K562 (cell line): ENCODE measurements around the gene NPB. TPM values are rescaled to one million over a fixed set of nuclear protein-coding genes. Genes with fewer than 3 reads are reported as not detected.
A peak's percentile ranks its signal among the peaks of the same experiment; 100 is the strongest.

Experiments used
- ATAC-seq: fragments of 200-7000 bp; cut with Tn5 transposase; 3 replicates; pipeline ENCODE4 v1.9.1; 2020; ENCODE audit warnings: moderate library complexity
- BruUV-seq: library from RNA; stranded (reverse); fragments of 400-500 nt; replicated peaks from 2 replicates; lab custom pipeline; 2021; lab: Mats Ljungman, UMichigan
- CTCF ChIA-PET: fragments of 300-600 bp; formaldehyde crosslinking; extraction: SDS; loops from one replicate; lab custom pipeline; 2021; ENCODE audit warnings: low intra/inter-chr PET ratio; lab: Yijun Ruan, JAX
- POLR2A ChIA-PET: fragments of 300-600, 350-650 bp; sonication (Branson Sonifier 250); formaldehyde crosslinking; extraction: SDS; loops from one replicate; lab custom pipeline; 2021; ENCODE audit warnings: antibody characterized with exemption, inconsistent platforms; lab: Yijun Ruan, JAX
- DNase-seq, 4 experiments: peaks; one replicate each; pipeline versions ENCODE4 v3.0.0 to v3.0.0-alpha.2; 2011 to 2018; ENCODE audit warnings: low spot score in 3 of 4, mixed read lengths in 3 of 4; ENCODE audit errors: extremely low read depth in 1 of 4
- FAIRE-seq: peaks from 2 replicates; lab custom pipeline; 2011; peaks lifted over from hg19 to GRCh38; lab: Jason Lieb, UNC
- H2AFZ ChIP-seq: 2 replicates; pipeline ENCODE4 v1.6.0; 2011; ENCODE audit warnings: low read depth, low read length, control low read depth, inconsistent platforms
- H3K27ac ChIP-seq: fragments of 200-600 bp; 3 replicates; pipeline ENCODE4 v1.8.0; 2011; ENCODE audit warnings: low read depth, mild to moderate bottlenecking, control low read depth, inconsistent platforms, low read length, moderate library complexity, mixed read lengths; ENCODE audit errors: extremely low read depth
- H3K27me3 ChIP-seq, 2 experiments: fragments of 300-600 bp in 1 of 2; 2 replicates in 1 of 2; 3 replicates in 1 of 2; pipeline versions ENCODE4 v1.6.0 to v1.8.0; 2011; ENCODE audit warnings: inconsistent platforms in 2 of 2, low read length in 2 of 2, mild to moderate bottlenecking in 1 of 2, mixed read lengths in 1 of 2, moderate library complexity in 1 of 2; ENCODE audit not compliant: control insufficient read depth in 2 of 2, insufficient read depth in 2 of 2
- H3K36me3 ChIP-seq: fragments of 300-600 bp; 3 replicates; pipeline ENCODE4 v1.8.0; 2011; ENCODE audit warnings: mild to moderate bottlenecking, low read length, inconsistent platforms; ENCODE audit not compliant: control insufficient read depth, insufficient read depth
- H3K4me1 ChIP-seq, 2 experiments: fragments of 200-600 bp in 1 of 2; replicated peaks in 1 of 2; 2 replicates in 1 of 2; 3 replicates in 1 of 2; pipeline versions ENCODE4 v1.5.1 to v1.8.0; 2011; ENCODE audit warnings: inconsistent platforms in 2 of 2, low read length in 2 of 2, mild to moderate bottlenecking in 1 of 2, mixed read lengths in 1 of 2, moderate library complexity in 1 of 2; ENCODE audit not compliant: control insufficient read depth in 2 of 2, insufficient read depth in 2 of 2
- H3K4me2 ChIP-seq: 2 replicates; pipeline ENCODE4 v1.6.1; 2011; ENCODE audit warnings: low read length, control low read depth, inconsistent platforms, mixed read lengths; ENCODE audit not compliant: insufficient read depth
- H3K4me3 ChIP-seq: fragments of 200-600 bp; sonication (generic), shearing (Covaris generic); 2 replicates; pipeline ENCODE4 v1.5.1; 2016; ENCODE audit warnings: control low read depth, inconsistent platforms
- H3K79me2 ChIP-seq: fragments of 200-600 bp; 3 replicates; pipeline ENCODE4 v1.8.0; 2011; ENCODE audit warnings: low read length, inconsistent platforms; ENCODE audit not compliant: control insufficient read depth, insufficient read depth
- H3K9ac ChIP-seq, 2 experiments: 2 replicates each; pipeline versions ENCODE4 v1.6.0 to v1.6.1; 2011; ENCODE audit warnings: low read depth in 2 of 2, low read length in 2 of 2, control low read depth in 1 of 2, inconsistent platforms in 1 of 2, mild to moderate bottlenecking in 1 of 2, mixed read lengths in 1 of 2; ENCODE audit not compliant: insufficient read depth in 1 of 2
- H3K9me1 ChIP-seq: one replicate; pipeline ENCODE4 v1.6.0; 2011; ENCODE audit warnings: inconsistent platforms, mild to moderate bottlenecking, low read length, moderate library complexity; ENCODE audit not compliant: control insufficient read depth, insufficient read depth
- H3K9me3 ChIP-seq: replicated peaks from 2 replicates; pipeline ENCODE4 v1.5.1; 2011; ENCODE audit warnings: low read depth, low read length, inconsistent platforms; ENCODE audit not compliant: control insufficient read depth, insufficient read depth
- H4K20me1 ChIP-seq: replicated peaks from 2 replicates; pipeline ENCODE4 v1.6.1; 2011; ENCODE audit warnings: low read length, inconsistent platforms, mixed read lengths; ENCODE audit not compliant: control insufficient read depth, insufficient read depth
- ELF1 ChIP-seq: fragments of 200-800 bp; sonication (Bioruptor generic); IDR thresholded peaks from 2 replicates; pipeline ENCODE4 v1.6.1; 2016; ENCODE audit warnings: missing genetic modification characterization, missing compliant biosample characterization
- MCM3 ChIP-seq: fragments of 450-650 bp; IDR thresholded peaks from 2 replicates; pipeline ENCODE4 v1.6.1; 2016
- MYNN ChIP-seq, 2 experiments: sonication (generic); formaldehyde crosslinking in 1 of 2; IDR thresholded peaks; 2 replicates each; pipeline versions ENCODE4 v1.5.0 to v1.6.1; 2016 to 2020; ENCODE audit warnings: antibody characterized with exemption in 1 of 2, missing genetic modification reagents in 1 of 2
- PCBP2 ChIP-seq: fragments of 200-400 bp; formaldehyde crosslinking; IDR thresholded peaks from 2 replicates; pipeline ENCODE4 v1.6.1; 2018; ENCODE audit warnings: low read length, low read depth, mild to moderate bottlenecking, moderate library complexity; ENCODE audit not compliant: poor library complexity, severe bottlenecking
- PHTF2 ChIP-seq: fragments of 250-450 bp; sonication (Bioruptor Pico); IDR thresholded peaks from 2 replicates; pipeline ENCODE4 v1.5.0; 2021; ENCODE audit warnings: mild to moderate bottlenecking
- PPARD ChIP-seq: fragments of 250-450 bp; sonication (Bioruptor Pico); IDR thresholded peaks from 2 replicates; pipeline ENCODE4 v1.8.0; 2022; ENCODE audit warnings: inconsistent platforms, mild to moderate bottlenecking, moderate library complexity
- RFX5 ChIP-seq: IDR thresholded peaks from 2 replicates; pipeline ENCODE4 v1.6.1; 2011; ENCODE audit warnings: low read depth, mild to moderate bottlenecking, improper control_type of control experiment, low read length
- SMAD4 ChIP-seq: fragments of 250-450 bp; sonication (Bioruptor Pico); conservative IDR thresholded peaks from 2 replicates; pipeline ENCODE4 v1.8.0; 2021; ENCODE audit warnings: inconsistent platforms, mild to moderate bottlenecking, moderate library complexity
- TCF7L2 ChIP-seq: fragments of 150-350 bp; IDR thresholded peaks from 2 replicates; pipeline ENCODE4 v1.6.1; 2016; ENCODE audit warnings: low read depth, mild to moderate bottlenecking, low read length, moderate library complexity
- ZNF696 ChIP-seq: fragments of 250-450 bp; sonication (Bioruptor Pico); conservative IDR thresholded peaks from 2 replicates; pipeline ENCODE4 v1.4.0; 2020; ENCODE audit warnings: mild to moderate bottlenecking, moderate library complexity
- WGBS: fragments of 100-300 bp; shearing (Covaris generic); methylation state at CpG from one replicate; pipeline ENCODE4 v1.1.6; 2016; ENCODE audit warnings: low coverage, mixed read lengths; ENCODE audit not compliant: insufficient coverage; ENCODE audit errors: missing lambda C conversion rate; 5-methylcytosine and 5-hydroxymethylcytosine counted together
- in situ Hi-C: fragments of 300-500 bp; cut with MboI; formaldehyde crosslinking; loops from 4 replicates; pipeline ENCODE4 v1.15.0; 2018; ENCODE audit warnings: inconsistent platforms, mixed read lengths
- intact Hi-C: fragments of 100-400 bp; cut with micrococcal nuclease; formaldehyde crosslinking; loops from 2 replicates; pipeline ENCODE4 v1.14.2; 2022
- polyA plus RNA-seq, 8 experiments: library from polyadenylated mRNA; depleted of rRNA in 4 of 8; stranded (reverse) in 5 of 8; unstranded in 3 of 8; fragments of >200 nt; fragmentation: Nextera tagmentation in 2 of 8; fragmentation: Illumina TruSeq in 1 of 8; extraction: Ambion mirVana in 2 of 8; extraction: Trizol in 1 of 8; gene quantifications; 2 replicates each; pipeline versions ENCODE4 v1.2.1 to v1.2.3, GENCODE V29; 2011 to 2014; ENCODE audit warnings: inconsistent platforms in 1 of 8, missing spikeins in 1 of 8
- total RNA-seq, 7 experiments: library from RNA; depleted of rRNA in 6 of 7; stranded (reverse); fragments of >200 nt in 6 of 7; fragmentation: Illumina TruSeq in 2 of 7; extraction: Trizol in 2 of 7; gene quantifications; 2 replicates each; pipeline versions ENCODE4 v1.2.1 to v1.2.3, GENCODE V29; 2011 to 2021; ENCODE audit warnings: low replicate concordance in 1 of 7
- TF ChIP-seq, protein P1 (sequence below): fragments of 250-450 bp; sonication (Bioruptor Pico); IDR thresholded peaks from 2 replicates; pipeline ENCODE4 v1.5.0; 2022; ENCODE audit warnings: mild to moderate bottlenecking
- TF ChIP-seq, protein P2 (sequence below): fragments of 200-800 bp; sonication (Bioruptor generic); IDR thresholded peaks from 2 replicates; pipeline ENCODE4 v1.6.1; 2016; ENCODE audit warnings: missing genetic modification characterization, missing compliant biosample characterization
- TF ChIP-seq, protein P3 (sequence below): fragments of 200-800 bp; sonication (Bioruptor generic); IDR thresholded peaks from 2 replicates; pipeline ENCODE4 v1.6.1; 2017; ENCODE audit warnings: missing genetic modification characterization, missing compliant biosample characterization

NPB gene
- total and polyA plus RNA-seq, 9 of the 15 experiments (the other 6 are each of a cell fraction or from before 2014, with no cell fraction given), result 0.03 to 0.61 (median 0.14) TPM; not detected in 2

DNA sequence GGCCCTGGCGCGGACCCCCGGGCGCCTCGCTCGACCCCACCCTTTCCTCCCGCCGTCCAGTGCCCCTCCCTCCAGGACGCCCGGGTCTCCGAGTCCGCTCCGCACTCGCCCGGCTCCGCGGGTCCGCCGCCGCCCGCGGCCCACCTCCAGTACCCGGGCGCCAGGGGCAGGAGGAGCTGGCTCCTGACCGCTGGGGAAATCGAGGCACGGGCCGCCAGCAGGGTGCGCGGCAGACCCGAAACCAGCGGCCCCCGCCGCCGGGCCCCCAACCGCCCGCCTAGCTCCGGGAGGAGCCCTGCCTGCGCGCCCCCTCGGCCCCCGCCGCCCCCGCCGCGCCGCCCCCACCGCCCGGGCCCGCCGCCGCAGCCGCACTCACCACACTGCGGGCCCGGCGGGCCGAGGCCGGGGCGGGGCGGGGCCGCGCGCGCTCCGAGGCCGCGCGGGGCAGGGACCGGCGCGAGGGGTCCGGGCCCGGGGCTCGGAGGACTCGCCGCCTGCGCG is 25.2 kb downstream of the NPB start:
- intact Hi-C loops (no loop called here), in situ Hi-C loops (no loop called here)
- Histone ChIP-seq H3K4me1 (peaks cover 39 to 95% of the 10 kb centered on the region in 2 experiments), H3K4me2 (peak overlapping the region; percentile 89), H3K79me2 (peaks cover 69% of the 10 kb centered on the region), H3K27ac (peak overlapping the region; percentile 98), H3K4me3 (peak overlapping the region; percentile 81), H4K20me1 (peaks cover 11% of the 10 kb centered on the region), H3K36me3 (peaks cover 8% of the 10 kb centered on the region; the same call in 2 of the 3 replicates), H3K9me3 (no peaks in the 10 kb centered on the region), H3K9ac (peak overlapping the region; percentile 93 to 95), H2AFZ (no peak overlapping the region), H3K9me1 (peaks cover 6% of the 10 kb centered on the region), H3K27me3 (no peaks in the 10 kb centered on the region)
- DNase-seq, result peak in 1 of 4 experiments; percentile 74
- FAIRE-seq, result no peak
- ChIA-PET POLR2A (interaction anchor here (0.7 to 4.8 kb wide), 9 partner anchors 9 to 244 kb away, joined by 3 to 32 read pairs (median 5); partner anchors contain the start of genes ARL16, HGS and PYCR1), CTCF (interaction anchor here (0.8 kb wide), 1 partner anchor 11 kb away, joined by 3 read pairs; no protein-coding TSS in a partner anchor)
- 0% methylated on average over 4 of the region's 78 CpGs for WGBS
- no peak for ATAC-seq
- BruUV-seq, result no TSS peak
- TF ChIP-seq TCF7L2 (no peak), SMAD4 (CRISPR knock-in tag) (no peak), PCBP2 (peak; percentile 11), PHTF2 (CRISPR knock-in tag) (no peak), RFX5 (no peak), ELF1 (no peak), PPARD (CRISPR knock-in tag) (no peak), MCM3 (no peak), ZNF696 (CRISPR knock-in tag) (no peak), MYNN (IDR thresholded peaks at IDR 0.05) (0 out of 2 replicates have a peak, but pooled peaks have one; percentile 7), MYNN (CRISPR knock-in tag; IDR thresholded peaks at IDR 0.05) (no peak)
- TF ChIP-seq, protein P1, sequence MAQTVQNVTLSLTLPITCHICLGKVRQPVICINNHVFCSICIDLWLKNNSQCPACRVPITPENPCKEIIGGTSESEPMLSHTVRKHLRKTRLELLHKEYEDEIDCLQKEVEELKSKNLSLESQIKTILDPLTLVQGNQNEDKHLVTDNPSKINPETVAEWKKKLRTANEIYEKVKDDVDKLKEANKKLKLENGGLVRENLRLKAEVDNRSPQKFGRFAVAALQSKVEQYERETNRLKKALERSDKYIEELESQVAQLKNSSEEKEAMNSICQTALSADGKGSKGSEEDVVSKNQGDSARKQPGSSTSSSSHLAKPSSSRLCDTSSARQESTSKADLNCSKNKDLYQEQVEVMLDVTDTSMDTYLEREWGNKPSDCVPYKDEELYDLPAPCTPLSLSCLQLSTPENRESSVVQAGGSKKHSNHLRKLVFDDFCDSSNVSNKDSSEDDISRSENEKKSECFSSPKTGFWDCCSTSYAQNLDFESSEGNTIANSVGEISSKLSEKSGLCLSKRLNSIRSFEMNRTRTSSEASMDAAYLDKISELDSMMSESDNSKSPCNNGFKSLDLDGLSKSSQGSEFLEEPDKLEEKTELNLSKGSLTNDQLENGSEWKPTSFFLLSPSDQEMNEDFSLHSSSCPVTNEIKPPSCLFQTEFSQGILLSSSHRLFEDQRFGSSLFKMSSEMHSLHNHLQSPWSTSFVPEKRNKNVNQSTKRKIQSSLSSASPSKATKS, result no peak
- TF ChIP-seq, protein P2, sequence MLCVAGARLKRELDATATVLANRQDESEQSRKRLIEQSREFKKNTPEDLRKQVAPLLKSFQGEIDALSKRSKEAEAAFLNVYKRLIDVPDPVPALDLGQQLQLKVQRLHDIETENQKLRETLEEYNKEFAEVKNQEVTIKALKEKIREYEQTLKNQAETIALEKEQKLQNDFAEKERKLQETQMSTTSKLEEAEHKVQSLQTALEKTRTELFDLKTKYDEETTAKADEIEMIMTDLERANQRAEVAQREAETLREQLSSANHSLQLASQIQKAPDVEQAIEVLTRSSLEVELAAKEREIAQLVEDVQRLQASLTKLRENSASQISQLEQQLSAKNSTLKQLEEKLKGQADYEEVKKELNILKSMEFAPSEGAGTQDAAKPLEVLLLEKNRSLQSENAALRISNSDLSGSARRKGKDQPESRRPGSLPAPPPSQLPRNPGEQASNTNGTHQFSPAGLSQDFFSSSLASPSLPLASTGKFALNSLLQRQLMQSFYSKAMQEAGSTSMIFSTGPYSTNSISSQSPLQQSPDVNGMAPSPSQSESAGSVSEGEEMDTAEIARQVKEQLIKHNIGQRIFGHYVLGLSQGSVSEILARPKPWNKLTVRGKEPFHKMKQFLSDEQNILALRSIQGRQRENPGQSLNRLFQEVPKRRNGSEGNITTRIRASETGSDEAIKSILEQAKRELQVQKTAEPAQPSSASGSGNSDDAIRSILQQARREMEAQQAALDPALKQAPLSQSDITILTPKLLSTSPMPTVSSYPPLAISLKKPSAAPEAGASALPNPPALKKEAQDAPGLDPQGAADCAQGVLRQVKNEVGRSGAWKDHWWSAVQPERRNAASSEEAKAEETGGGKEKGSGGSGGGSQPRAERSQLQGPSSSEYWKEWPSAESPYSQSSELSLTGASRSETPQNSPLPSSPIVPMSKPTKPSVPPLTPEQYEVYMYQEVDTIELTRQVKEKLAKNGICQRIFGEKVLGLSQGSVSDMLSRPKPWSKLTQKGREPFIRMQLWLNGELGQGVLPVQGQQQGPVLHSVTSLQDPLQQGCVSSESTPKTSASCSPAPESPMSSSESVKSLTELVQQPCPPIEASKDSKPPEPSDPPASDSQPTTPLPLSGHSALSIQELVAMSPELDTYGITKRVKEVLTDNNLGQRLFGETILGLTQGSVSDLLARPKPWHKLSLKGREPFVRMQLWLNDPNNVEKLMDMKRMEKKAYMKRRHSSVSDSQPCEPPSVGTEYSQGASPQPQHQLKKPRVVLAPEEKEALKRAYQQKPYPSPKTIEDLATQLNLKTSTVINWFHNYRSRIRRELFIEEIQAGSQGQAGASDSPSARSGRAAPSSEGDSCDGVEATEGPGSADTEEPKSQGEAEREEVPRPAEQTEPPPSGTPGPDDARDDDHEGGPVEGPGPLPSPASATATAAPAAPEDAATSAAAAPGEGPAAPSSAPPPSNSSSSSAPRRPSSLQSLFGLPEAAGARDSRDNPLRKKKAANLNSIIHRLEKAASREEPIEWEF, result no peak
- TF ChIP-seq, protein P3, sequence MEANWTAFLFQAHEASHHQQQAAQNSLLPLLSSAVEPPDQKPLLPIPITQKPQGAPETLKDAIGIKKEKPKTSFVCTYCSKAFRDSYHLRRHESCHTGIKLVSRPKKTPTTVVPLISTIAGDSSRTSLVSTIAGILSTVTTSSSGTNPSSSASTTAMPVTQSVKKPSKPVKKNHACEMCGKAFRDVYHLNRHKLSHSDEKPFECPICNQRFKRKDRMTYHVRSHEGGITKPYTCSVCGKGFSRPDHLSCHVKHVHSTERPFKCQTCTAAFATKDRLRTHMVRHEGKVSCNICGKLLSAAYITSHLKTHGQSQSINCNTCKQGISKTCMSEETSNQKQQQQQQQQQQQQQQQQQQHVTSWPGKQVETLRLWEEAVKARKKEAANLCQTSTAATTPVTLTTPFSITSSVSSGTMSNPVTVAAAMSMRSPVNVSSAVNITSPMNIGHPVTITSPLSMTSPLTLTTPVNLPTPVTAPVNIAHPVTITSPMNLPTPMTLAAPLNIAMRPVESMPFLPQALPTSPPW (CRISPR knock-in tag), result peak; percentile 78
